Activated CD8-positive, alpha-beta T cell treated with anti-CD3 and anti-CD28 coated beads for 36 hours (primary cell): ENCODE measurements around the gene ACTN4. TPM values are rescaled to one million over a fixed set of nuclear protein-coding genes. Genes with fewer than 3 reads are reported as not detected.

ENCODE experiments used
- ATAC-seq: fragments of 200-7000 bp; cut with Tn5 transposase; one replicate; pipeline ENCODE4 v1.10.0; 2021; ENCODE audit warnings: mild to moderate bottlenecking, moderate library complexity
- CTCF ChIA-PET: fragments of 350-600 bp; sonication (Branson Sonifier 250); formaldehyde crosslinking; loops from one replicate; lab custom pipeline; 2021; ENCODE audit warnings: antibody characterized with exemption; lab: Charles Lee
- POLR2A ChIA-PET: fragments of 350-600 bp; sonication (Branson Sonifier 250); formaldehyde crosslinking; loops from one replicate; lab custom pipeline; 2021; ENCODE audit warnings: antibody characterized with exemption; lab: Charles Lee
- DNase-seq: peaks from one replicate; pipeline ENCODE4 v3.0.0-alpha.2; 2020
- H3K27ac Mint-ChIP-seq: one replicate; pipeline ENCODE4 v1.8.0; 2021; ENCODE audit warnings: mild to moderate bottlenecking, mixed read lengths
- H3K27me3 Mint-ChIP-seq: one replicate; pipeline ENCODE4 v1.8.0; 2021; ENCODE audit warnings: mixed read lengths
- H3K36me3 Mint-ChIP-seq: one replicate; pipeline ENCODE4 v1.8.0; 2021; ENCODE audit warnings: low read depth, mixed read lengths
- H3K4me1 Mint-ChIP-seq: one replicate; pipeline ENCODE4 v1.8.0; 2021; ENCODE audit warnings: low read depth, mixed read lengths
- H3K4me3 Mint-ChIP-seq: one replicate; pipeline ENCODE4 v1.8.0; 2021; ENCODE audit warnings: mild to moderate bottlenecking, moderate library complexity, mixed read lengths
- H3K9me3 Mint-ChIP-seq: one replicate; pipeline ENCODE4 v1.8.0; 2021; ENCODE audit warnings: mixed read lengths
- intact Hi-C: fragments of 100-400 bp; cut with micrococcal nuclease; formaldehyde crosslinking; loops from one replicate; pipeline ENCODE4 v1.10.0; 2022
- total RNA-seq, 2 experiments: library from RNA; stranded (reverse); gene quantifications; one replicate each; pipeline ENCODE4 v1.2.3, GENCODE V29; 2021
- TF ChIP-seq, protein P1 (sequence below): fragments of 200-600 bp; IDR thresholded peaks from one replicate; pipeline ENCODE4 v1.8.0; 2022; ENCODE audit warnings: antibody characterized with exemption, mild to moderate bottlenecking

The ACTN4 gene
- total RNA-seq, 2 experiments from 2014 or later = 183 to 189 TPM

DNA sequence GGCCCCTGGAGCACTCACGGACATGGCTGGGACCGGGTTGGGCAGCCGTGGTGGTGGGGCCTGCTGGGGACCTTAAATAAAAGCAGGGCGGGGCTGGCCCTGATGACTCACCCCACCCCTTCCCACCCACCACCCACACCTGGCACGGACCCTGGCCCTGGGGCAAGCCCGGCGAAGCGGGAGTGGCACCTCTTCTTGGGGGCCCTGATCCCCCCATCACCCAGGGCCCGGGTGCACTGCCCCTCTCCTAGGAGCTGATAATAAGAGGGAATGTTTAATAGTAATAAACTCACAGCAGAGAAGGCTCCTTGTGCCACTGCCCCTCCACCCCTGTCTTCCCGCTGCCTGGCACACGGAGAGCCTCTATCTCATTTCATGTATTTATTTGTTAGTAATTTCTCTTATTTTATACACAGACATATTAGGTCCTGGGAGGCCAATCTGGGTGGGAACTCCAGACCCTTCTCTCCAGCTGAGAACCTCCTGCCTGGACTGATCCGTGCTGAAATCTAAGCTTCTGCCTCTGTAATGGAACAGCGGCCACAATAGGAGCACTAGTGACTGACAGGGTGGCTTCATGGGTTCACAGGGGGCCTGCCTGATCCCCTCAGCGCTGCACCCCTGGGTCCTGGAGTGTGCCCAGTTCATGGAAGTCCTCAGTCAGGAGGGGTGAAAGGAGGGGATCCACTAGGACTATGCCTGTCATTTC lies 126.2 kb downstream of the ACTN4 start, which contains the start of gene LGALS7:
Gene LGALS7, minus strand, starts transcription at position 49 of the 709 bp plus-strand sequence. Its CDS starts 25 bp downstream, at position 24.
- POLR2A ChIA-PET = no interaction called here
- no peaks in the 10 kb centered on the region for H3K27me3 Mint-ChIP-seq
- intact Hi-C loops = no loop called here
- CTCF ChIA-PET = no interaction called here
- DNase-seq = no peak
- H3K4me3 Mint-ChIP-seq = no peak within 1 kb of the TSS
- H3K36me3 Mint-ChIP-seq = no peaks in the 10 kb centered on the region
- H3K27ac Mint-ChIP-seq = no peak within 1 kb of the TSS
- no peak for ATAC-seq
- TF ChIP-seq, protein P1, sequence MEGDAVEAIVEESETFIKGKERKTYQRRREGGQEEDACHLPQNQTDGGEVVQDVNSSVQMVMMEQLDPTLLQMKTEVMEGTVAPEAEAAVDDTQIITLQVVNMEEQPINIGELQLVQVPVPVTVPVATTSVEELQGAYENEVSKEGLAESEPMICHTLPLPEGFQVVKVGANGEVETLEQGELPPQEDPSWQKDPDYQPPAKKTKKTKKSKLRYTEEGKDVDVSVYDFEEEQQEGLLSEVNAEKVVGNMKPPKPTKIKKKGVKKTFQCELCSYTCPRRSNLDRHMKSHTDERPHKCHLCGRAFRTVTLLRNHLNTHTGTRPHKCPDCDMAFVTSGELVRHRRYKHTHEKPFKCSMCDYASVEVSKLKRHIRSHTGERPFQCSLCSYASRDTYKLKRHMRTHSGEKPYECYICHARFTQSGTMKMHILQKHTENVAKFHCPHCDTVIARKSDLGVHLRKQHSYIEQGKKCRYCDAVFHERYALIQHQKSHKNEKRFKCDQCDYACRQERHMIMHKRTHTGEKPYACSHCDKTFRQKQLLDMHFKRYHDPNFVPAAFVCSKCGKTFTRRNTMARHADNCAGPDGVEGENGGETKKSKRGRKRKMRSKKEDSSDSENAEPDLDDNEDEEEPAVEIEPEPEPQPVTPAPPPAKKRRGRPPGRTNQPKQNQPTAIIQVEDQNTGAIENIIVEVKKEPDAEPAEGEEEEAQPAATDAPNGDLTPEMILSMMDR = no peak
- H3K9me3 Mint-ChIP-seq = no peaks in the 10 kb centered on the region
- peaks cover 5% of the 10 kb centered on the region for H3K4me1 Mint-ChIP-seq

DNA sequence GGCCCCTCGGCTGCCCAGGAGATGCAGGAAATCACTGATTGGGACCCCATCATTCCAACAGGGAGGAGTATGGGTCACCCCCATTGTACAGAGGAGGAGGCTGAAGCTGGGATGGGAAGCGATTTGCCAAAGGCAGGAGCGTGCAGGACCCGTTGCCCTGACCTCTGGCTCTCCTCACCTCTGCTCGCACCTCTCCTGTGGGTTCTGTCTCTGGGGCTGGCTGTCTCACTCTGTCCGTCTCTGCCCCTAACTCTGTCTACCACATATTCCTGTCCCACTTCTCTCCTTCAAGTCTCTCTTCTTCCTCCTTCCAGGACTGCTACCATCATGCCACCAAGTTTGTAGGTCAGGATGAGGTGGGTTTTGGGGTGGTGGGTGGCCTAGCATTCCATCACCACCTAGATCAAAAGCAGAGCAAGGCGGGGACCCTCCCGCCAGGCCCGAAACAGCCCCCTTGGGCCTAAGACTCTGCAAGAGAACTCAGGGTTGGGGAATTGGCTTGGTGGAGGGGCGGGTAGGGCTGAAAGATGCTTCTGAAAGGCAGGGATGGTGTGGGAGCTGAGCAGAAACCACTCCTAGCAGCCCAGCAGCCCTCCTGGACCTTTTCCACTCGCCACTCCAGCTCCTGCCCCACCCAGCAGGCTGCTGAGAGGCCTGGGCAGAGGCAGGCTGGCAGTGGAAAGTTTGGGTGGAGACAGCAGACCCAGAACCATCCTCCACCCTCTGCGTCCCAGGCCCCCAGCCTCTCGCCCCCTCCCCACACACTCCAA lies 126.9 kb downstream of the ACTN4 start:
- ATAC-seq (no peak), DNase-seq (no peak)
- intact Hi-C loops = no loop called here
- Mint-ChIP-seq H3K27me3 (no peaks in the 10 kb centered on the region), H3K4me3 (no peak overlapping the region), H3K4me1 (peaks cover 3% of the 10 kb centered on the region), H3K9me3 (no peaks in the 10 kb centered on the region), H3K36me3 (no peaks in the 10 kb centered on the region), H3K27ac (no peak overlapping the region)
- ChIA-PET CTCF (no interaction called here), POLR2A (interaction anchor here (0.9 kb wide), 1 partner anchor 371 kb away, joined by 3 read pairs; the partner anchor contains the start of gene FAM98C)
- TF ChIP-seq, protein P1 = no peak

DNA sequence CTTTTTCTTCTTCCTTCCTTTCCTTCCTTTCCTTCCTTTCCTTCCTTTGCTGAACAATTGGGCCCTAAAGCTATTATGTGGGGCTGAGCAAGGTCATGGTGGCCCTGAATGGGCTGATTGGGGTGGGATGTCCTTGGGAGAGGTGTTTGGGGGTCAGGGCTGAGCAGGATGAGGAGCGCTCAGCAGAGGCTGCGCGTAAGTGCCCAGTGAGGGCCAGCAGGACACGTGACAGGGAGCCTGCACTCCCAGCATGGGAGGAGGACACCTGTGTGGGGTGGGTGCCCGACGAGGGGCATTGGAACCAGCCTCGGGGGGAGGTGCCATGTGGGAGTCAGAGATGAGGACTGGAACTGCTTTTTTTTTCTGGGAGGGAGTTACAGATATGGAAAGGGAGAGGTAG lies 131.3 kb downstream of the ACTN4 start:
- CTCF ChIA-PET = no interaction called here
- H3K27ac Mint-ChIP-seq = no peak overlapping the region

DNA sequence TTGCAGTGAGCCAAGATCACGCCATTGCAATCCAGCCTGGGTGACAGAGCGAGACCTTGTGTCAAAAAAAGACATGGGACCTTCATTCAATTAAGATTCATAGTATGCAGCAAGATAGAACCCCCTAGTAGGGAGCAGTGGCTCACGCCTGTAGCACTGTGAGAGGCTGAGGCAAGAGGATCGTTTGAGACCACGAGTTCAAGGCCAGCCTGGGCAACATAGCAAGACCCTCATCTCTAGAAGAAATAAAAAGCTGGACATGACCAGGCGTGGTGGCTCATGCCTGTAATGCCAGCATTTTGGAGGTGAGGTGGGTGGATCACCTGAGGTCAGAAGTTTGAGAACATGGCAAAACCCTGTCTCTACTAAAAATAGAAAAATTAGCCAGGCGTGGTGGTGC lies 133.0 kb downstream of the ACTN4 start:
- intact Hi-C loops = no loop called here
- no peak for DNase-seq
- no peaks in the 10 kb centered on the region for H3K27me3 Mint-ChIP-seq
- H3K4me3 Mint-ChIP-seq = no peak overlapping the region
- POLR2A ChIA-PET = no interaction called here
- TF ChIP-seq, protein P1 = no peak
- no peaks in the 10 kb centered on the region for H3K36me3 Mint-ChIP-seq
- H3K9me3 Mint-ChIP-seq = no peaks in the 10 kb centered on the region
- CTCF ChIA-PET = no interaction called here
- no peaks in the 10 kb centered on the region for H3K4me1 Mint-ChIP-seq
- no peak for ATAC-seq
- H3K27ac Mint-ChIP-seq = no peak overlapping the region

More for the DNA sequence above, 131.3 kb downstream of the ACTN4 start:
- no peaks in the 10 kb centered on the region for H3K27me3 Mint-ChIP-seq
- TF ChIP-seq, protein P1 = no peak
- DNase-seq = no peak
- POLR2A ChIA-PET = no interaction called here
- H3K4me1 Mint-ChIP-seq = no peaks in the 10 kb centered on the region
- H3K36me3 Mint-ChIP-seq = no peaks in the 10 kb centered on the region
- ATAC-seq = no peak
- H3K4me3 Mint-ChIP-seq = no peak overlapping the region
- intact Hi-C loops = no loop called here
- no peaks in the 10 kb centered on the region for H3K9me3 Mint-ChIP-seq

DNA sequence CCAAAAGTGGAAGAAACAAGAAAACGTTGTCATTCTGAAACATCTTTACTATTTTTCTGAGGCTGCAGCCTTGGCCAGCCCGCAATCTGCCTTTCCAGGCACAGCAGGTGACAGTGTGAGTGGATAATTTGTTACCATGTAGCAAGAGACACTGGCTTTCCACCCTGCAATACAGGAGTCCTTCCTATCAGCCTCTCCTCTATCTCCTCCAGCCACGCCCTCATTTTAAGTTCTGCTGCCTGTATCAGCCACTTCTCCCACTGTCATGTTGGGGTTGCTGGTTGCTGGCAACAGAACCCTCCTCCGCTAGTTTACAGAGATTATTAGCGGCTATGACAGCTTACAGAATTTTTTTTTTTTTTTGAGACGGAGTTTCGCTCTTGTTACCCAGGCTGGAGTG lies 133.6 kb downstream of the ACTN4 start:
- POLR2A ChIA-PET = no interaction called here
- Mint-ChIP-seq H3K4me3 (no peak overlapping the region), H3K27ac (no peak overlapping the region), H3K36me3 (no peaks in the 10 kb centered on the region), H3K9me3 (no peaks in the 10 kb centered on the region), H3K4me1 (no peaks in the 10 kb centered on the region), H3K27me3 (no peaks in the 10 kb centered on the region)
- DNase-seq = no peak
- intact Hi-C loops = no loop called here
- TF ChIP-seq, protein P1 = no peak
- no peak for ATAC-seq
- CTCF ChIA-PET = no interaction called here
